HT-29 (cell line): ENCODE results near the gene CRYBB1. TPM values are rescaled to one million over a fixed set of nuclear protein-coding genes. Genes with fewer than 3 reads are reported as not detected.

Source experiments
- DNase-seq: peaks from one replicate; pipeline ENCODE4 v3.0.0-alpha.2; 2015; ENCODE audit warnings: low spot score
- total RNA-seq: library from RNA; depleted of rRNA; stranded (reverse); fragments of >200 nt; shearing (Covaris generic); gene quantifications from 2 replicates; pipeline ENCODE4 v1.2.3, GENCODE V29; 2014; rRNA removed

CRYBB1 gene
- not detected in 2 replicates for total RNA-seq

DNA sequence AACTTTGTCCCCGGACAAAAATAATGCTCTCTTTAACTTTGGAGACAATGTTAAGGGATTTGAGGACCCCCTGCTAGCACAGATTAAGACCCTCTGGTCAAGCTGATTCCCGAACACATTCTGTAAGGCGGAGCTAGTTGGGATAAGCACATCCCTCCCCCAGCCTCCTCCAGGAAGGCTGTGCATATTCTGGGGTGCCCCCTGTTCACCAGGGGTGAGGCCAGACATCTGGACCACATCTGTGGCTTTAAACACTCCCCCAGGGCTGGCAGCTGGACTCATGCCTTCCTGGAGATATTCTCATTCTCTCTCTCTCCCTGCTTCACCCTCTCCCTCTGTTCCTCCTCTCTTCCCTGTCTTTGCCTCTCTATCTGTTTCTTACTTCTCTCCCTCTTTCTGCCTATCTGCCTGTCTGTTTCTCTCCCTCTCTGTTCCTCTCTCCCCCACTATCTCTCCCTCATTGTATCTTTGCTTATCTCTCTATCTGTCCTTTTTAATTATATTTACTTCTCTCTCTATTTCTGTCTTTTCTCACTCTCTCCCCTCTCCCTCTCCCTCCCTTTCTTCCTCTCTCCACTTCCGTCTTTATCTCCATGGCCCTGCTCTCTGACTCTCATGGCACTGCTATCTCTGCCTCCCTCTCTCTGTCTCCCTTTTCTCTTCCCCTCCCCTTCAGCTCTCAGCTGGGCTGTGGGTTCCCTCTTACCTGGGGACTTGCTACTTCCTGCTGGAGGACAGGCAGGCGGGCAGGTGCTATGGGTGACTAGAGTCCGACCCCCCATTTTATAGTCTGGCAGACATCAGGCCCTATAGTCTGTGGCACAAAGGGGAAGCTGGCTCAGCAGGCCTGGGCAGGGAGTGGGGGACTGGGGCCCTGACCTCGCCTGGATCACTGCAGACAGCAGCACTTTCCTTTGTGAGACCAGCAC is at the start of gene CRYBB1:
CRYBB1 (minus strand) TSS at position 757 of the 929 bp plus-strand sequence. CDS start 1,708 bp downstream, outside the sequence.
- no peak for DNase-seq

DNA sequence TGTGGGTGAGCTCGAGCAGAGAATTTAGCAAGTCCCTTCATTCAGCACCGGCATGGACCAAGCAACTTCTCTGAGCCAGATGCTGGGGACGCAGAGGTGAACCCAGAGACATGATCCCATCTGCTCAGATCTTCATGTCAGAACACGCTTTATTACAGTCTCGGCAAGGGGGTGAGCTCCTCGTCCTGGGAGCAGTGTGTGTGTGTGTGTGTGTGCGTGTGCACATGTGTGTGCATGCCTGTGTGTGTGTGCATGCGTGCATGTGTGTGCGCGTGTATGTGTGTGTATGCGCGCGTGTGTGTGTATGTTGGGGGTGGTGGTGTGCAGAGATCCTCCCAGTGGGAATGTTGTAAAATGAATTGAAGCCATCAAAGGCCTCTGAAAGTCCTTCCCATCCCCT is 49.3 kb upstream of the CRYBB1 start:
- no peak for DNase-seq

DNA sequence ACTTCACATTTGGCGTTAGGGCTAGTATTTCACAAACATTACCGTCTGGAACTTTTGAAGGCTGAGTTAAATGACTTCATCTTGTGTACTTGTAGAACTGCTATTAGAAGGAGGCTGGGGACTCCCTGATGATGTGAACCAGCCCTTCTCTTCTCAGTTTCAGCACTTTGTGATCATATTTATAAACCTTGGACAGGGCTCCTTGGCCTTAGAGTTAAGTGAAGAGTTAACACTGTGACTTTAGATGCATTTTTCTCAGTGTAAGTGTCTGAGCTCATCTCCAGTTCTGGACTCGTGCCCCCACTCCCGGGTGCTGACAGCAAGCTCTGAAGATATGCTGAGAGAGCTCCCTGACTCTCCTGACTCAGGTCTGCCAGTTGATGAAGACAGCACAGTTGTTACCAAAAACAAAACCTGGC is 48.0 kb upstream of the CRYBB1 start:
- no peak for DNase-seq

DNA sequence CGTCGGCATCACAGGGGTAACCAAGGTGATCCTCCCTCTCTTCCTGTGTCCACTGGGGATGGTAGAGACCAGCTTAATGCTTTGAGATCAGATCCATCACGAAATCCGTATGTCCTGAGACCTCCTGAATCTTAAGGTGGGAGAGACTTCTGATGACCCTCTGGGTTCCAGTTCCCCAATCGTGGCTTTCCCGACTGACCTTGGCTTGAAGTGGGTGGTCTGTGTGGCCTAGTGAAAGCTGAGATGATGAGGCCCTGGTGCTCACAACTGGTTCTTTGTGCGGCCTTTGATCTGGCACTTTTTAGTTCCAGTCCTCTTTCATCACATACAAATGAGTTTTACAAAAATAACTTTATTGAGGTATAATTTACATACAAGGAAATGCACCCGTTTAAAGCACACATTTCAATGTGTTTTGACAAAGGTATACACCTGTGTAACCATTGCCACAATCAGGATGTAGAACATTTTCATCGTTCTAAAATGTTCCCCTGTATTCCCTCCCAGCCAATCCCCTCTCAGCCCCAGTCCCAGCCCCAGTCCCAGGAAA is 45.6 kb upstream of the CRYBB1 start:
- DNase-seq, result no peak

DNA sequence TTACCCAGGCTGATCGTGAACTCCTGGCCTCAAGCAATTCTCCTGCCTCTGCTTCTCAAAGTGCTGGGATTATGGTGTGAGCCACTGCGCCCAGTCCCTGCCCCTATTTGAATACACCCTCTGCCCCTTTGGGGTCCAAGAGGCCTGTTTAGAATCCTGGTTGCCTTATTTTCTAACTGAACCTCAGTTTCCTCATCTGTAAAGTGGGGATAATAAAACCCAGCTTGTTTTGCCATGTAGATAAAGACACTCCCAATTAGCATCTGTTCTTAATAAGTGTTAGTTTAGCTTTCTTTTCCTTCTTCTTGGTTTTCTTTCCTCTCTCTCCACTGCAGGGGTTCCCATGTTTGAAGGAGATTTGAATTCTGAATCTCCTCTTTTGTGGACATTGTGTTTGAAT is 44.3 kb upstream of the CRYBB1 start:
- no peak for DNase-seq

DNA sequence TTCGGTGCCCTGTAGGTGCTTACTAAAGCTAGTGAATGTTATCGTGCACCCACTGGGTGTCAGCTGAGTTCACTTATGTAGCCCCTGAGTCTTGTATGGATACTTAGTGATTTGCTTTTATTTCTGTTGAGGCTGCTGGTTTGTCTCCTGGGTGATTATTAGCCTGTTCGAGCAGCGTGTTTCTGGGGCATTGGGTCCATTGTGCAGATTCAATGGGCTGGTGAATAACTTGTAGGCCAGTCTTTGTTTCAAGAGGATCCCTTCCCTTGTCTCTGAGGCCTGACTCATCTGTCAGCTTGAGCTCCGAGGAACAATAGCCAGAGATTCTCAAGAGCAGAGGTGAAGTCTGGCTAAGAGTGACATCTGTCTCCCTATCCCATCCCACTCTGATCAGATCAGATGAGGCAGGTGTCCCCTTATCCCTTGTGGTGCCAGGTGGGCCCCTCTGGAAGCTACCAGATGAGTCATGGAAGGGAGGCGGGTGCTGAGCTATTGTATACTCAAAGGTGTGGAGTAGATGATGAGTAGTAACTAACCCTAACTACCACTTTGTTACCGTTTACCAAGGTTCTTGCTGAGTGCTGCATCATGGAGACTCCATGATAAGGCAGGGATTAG is 43.2 kb upstream of the CRYBB1 start:
- DNase-seq, result no peak

DNA sequence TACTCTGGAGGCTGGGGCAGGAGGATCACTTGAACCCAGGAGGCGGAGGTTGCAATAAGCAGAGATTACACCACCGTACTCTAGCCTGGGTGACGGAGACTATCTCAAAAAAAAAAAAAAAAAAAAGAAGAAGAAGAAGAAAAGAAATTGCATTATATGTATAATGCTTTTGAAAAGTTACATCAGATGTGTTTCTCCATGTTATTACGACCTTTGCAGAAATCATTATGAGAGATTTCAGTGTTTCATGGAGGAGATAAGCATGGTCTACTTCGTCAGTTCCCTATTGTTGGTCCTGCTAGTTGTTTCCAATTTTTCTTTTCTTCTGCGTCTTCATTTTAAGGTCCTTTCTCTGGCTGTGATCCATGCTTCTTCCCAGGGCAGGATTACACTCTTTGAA is 42.5 kb upstream of the CRYBB1 start:
- DNase-seq, result no peak

DNA sequence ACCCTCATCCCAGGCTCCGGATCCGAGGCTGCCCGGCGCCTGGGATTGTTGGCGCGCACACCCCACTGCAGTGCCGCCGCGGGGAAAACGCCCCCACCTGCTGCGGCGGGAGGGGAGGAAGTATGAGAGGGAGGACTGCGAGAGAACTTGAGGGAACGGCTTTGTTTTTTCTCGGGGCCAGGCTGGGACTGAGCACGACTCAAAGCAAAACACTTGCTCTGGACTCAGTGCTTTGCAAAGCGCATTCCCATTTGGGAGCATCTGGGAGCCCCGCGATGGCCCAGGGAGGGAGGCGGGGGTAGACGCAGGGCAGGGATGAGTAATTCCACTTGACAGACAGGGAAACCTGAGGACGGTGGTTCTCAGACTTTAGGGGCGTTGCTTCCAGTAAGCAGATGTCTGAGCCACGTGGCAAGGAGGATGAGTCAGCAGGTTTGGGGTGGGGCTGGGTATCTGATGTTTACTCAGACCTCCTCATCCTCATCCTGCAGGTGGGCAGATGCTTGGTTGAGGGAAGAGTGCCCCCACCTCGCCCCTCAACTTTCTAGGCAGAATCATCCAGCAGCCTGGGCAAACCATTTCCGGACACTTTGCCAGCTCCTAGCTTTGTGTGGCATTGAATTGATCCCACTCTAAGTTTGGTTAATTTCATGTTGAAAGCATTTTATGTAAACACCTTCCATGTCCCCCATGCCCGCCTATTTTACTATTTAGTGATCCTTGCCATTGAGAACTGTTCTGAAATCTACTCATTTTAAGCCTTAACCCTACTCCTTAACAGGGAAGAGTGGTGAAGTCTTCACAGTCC is 41.0 kb upstream of the CRYBB1 start:
- DNase-seq, result peak; percentile 22

DNA sequence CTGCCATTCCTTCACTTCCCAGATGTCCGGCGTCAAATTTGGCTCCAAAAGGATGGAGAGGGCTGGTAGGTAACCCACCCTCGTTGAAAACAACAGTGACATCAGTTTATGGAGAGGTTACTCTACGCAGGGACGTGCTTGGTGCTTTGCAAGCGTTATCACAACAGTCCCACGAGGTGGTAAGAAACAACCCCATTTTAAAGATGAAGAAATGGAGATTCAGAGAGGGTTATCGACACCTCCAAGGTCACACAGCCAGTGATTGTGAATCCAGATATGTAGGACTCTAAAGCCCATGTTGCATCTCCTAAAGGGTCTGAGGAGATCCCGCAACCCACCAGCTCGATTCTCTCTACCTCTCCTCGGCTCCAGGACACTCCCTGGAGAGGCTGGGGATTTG is 40.3 kb upstream of the CRYBB1 start:
- no peak for DNase-seq

DNA sequence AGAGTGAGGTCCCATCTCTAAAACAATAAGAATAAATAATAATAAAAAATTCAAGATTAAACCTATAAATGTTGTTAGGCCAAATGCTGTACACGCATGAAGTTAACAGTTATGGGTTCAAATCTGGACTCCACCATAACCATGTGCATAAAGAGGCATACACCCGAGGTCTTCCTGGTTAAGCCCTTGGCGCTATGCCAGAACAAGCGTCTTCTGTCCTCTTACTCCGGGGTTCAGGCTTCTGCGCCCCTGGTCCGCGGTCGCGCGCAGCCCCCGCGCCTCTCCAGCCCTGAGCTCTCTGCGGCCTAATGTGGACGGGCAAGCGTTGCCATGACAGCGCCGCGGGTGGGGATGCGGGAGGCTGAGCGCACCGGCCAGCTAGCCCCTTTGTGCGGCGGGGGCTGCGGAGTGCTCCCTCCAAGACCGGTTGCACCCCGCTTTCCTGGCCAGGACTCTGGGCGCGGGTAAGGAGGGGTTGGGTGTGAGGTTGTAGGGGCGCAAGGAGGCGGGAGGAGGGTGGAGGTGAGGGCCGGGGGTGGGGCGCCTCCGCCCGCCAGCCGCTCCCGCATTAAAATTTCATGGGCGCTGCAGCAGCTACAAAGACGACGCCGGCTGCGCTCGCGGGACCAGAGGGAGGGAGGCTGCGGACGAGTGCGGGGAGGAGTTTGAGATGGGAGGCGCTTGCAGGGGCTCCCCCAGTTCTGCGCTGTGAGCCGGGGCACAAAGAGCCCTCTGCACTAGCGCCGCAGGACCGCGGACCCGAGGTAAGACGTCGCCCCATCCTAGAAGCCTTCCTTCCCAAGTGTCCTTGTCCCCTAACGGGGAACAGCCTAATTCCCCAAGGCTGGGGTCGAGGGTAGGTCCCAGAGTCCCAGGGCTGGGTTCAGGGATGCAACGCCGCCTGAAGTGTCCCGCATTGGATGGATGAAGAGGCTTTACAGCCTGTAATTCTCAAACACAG is 39.3 kb upstream of the CRYBB1 start, which contains the start of gene MIAT:
MIAT (plus strand) TSS at position 698 of the 961 bp plus-strand sequence.
- DNase-seq, result no peak

DNA sequence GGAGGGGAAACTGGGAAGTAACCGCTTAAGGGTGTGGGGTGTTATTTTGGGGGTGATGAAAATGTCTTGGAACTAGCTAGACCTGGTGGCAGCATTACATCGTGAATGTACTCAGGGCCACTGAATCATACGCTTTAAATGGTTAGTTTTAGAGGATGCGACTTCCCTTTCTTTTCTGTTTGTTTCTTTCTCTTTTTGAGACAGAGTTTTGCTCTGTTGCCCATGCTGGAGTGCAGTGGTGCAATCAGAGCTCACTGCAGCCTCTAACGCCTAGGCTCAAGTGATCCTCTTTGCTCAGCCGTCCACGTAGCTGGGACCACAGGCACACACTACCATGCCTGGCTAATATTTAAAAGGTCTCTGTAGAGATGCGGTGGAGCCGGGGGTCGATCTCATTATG is 34.0 kb upstream of the CRYBB1 start:
- no peak for DNase-seq

DNA sequence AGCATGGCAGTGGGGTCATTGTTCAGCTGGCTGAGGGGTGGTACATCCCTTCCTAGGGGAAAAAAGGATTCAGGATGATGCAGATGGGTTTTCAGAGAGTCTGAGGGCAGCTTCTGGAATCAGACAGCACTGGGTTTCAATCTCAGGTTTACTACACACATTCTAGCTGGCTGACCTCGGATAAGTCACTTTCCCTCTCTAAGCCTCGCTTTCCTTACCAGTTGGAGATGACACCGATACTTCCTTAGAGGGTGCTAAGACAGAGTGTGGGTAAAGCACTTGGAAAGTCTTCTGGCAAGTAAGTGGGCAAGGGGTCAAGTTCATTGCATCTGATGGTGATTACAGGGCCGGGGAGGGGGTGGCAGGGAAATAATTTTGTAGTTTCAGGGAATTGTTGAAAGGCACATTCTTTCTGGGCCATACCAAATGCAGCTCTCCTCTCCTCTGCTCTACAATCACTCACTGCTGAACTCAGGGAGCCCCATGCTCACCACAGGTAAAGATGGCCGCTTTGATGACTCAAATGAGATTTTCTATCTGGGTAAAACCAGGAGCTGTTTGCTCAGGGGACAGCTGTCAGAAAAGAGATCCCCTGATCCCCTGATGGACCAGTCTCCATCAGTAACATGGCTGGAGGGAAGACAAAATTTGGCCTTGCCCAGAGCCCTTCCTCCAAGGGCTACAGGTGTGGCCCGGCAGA is 33.0 kb upstream of the CRYBB1 start:
- DNase-seq, result no peak

DNA sequence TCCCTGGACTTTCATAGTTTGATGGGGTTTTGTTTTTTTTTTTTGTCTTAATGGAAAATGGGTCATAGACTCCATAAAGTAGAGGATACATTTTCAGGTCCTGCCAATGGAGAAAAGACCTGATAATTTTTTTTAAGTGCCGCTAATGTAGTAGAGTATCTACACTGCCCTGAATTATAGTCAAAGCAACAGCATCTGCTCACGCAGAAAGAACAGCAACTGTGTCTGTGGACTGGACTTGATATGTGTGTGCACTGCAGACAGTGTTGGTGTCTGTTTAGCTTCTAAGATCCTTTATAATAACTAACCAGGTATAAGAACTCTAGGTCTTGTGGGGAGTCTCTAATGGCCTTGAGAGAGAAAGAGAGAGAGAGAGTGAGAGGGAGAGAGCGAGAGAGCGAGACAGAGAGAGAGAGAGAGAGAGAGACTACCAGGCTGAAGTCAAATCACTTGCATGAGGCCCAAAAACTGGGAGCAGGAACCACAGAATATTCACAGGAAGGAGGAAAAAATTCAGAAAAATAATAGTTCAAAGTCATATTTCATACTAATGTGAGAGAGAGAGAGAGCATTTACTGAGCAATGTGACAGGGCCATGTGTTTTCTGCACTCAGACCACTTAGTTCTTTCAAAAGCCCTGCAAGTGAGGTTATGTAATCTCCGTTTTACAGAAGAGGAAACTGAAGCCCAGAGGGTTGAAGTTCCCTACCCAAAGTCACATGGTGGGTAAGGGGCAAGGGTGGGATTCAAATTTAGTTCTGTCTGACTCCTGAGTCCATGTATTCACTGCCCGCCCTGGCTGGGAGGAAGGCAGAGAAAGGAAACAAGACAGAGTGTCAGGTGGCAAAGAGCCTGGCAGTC is 30.9 kb upstream of the CRYBB1 start:
- no peak for DNase-seq

DNA sequence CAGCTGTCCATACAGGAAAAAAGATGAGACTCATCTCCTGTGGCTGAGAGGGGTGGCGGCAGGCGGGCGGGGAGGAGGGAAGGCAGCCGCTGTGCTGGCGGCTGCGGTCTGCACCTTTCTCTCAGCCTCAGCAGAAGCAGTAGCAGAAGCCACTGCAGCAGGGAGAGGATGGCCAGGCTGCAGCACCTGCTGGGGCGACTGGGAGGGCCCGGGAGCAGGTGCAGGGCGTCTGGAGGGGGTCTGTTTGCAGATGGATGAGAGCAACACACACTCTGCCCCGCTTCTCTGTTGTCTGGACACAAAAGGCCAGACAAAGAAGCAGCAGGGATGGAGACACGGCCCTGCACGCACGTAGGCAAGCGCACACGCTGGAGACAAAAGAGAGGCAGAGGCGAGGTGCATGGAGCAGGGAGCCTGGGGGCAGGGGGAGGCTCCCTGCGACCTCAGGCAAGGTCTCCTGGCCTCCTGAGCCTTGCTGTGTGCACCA is 30.2 kb upstream of the CRYBB1 start:
- no peak for DNase-seq

DNA sequence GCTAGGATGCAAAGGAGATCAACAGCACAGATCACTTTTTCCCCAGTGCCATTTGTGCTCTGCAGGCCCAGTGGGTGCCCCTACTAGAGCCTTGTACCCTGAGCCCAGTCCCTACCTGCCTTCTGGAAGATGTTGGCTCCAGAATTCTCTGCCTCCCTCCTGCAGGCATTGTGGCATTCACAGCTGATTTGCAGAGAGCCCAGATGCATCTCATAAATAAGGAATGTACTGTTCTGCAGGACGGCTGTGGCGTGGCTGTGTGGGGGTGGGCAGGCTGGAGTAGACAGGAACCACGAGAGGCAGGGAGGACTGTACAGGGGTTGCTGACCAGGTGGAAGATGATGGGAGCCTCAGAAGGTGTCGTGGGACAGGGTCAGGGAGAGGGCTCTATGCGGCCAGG is 28.3 kb upstream of the CRYBB1 start:
- no peak for DNase-seq

DNA sequence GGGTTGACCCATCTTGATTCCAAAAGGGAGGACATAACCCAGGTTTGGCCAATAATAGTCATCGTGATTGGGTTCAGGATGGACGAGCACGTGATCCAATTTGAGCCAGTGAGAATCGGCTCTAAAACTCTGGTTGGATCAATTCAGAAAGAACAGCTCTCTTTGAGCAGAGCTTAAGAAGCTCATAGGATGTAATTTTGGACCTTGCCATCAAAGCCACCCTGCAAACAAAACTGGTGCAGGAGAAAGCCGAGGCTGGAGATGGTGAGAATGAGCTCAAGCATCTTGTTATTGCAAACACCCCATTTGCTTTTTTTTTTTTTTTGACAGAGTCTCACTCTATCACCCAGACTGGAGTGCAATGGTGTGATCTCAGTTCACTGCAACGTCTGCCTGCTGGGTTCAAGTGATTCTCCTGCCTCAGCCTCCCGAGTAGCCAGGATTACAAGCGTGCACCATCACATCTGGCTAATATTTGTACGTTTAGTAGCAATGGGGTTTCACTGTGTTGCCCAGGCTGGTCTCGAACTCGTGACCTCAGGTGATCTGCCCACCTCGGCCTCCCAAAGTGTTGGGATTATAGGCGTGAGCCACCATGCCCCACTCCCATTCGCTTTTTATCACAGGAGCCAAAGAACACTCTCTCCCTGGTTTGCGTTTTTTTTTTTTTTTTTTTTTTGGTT is 25.7 kb upstream of the CRYBB1 start:
- no peak for DNase-seq

DNA sequence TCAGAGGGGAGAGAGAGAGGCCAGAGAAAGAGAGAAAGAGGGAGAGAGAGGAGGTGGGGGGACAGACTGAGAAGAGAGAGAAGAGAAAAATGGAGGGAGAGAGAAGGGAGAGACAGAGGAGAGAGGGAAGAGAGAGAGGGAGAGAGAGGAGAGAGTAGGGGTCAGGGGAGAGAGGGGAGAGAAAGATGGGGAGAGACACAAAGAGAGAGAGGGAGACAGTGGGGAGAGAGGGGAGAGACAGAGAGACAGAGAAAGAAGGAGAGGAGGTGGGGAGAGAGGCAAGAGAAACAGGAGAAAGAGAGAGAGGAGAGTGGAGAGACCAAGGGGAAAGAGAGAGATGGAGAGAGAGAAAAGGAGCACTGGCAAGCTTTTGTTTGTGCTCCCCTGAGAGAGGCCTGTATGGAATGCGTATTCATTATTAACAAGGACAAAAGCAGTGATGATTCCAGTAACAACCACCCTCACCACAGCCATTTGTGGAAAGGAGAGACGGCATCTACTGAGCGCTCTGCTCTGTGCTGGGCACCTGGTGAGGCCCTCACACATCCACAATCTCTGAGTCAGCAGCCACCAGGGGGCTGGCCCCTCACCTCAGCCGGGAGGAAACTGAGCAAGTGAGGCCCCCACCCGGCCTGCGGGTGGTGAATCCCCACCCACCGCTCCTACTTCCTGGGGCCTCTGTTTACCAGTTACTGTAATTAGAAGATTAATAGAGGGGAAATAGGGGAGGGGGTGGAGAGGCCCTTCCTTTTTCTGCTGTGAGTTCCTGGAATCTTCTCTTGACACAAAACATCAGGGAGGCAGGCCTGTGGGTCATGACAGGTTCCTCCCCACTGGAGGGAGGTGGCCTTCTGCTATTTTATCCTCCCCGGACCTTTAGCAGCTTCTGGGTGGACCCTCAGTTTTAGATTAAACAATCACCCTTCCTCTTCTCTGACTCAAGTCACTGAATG is 24.9 kb upstream of the CRYBB1 start:
- no peak for DNase-seq
